Amygdala (tissue), 56 donors: Measurements from ENCODE around the gene CSF3R.
"Not testable (repeated sequence)": the region's sequence is repeated elsewhere in the genome, so short reads cannot be mapped to it uniquely, and the experiment has no call there.

Experiments
- DNase-seq, 56 donors: peaks; one replicate each; lab custom pipeline; 2025; lab: John Stamatoyannopoulos, UW

The CSF3R gene

DNA sequence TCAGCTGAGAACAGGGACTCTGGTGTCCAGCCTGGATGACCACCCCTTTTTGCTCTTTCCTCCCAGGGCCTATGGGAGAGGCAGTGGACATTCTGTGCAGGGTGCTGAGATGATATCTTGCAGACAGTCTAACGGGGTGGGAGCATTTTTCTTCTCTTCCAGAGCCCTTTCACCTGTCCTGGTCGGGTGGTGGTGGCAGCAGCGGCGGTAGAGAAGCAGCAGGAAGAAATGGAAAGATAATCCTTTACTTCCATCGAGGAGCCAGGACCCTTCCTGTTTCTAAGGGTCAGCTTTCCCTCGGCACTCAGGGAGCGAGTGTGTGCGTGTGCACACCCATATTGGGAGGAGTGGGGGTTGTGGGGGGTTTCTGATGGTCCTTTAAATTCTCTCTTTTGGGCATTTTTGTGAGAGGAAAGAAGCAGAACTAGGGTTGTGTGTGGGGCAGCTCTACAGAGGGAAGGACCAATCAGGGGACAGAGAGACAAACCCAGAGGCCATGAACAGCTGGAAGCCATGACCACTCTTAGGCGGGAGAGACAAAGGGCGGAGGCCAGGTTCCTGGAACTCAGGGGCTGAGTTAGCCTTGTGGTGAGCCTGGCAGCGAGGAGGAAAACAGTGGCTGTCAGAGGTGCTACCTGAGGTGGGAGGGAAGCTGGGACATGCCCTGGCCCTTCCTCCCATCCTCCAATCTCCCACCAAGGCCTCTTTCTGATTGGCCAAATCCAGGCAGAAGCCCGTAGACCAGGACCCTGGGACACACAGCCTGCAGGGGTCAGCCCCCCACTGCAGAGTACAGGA, 31.2 kb upstream of the CSF3R start:
- DNase-seq, result no peak

GRCh38 chr1:36512842-36513241, 30.1 kb upstream of the CSF3R start:
- DNase-seq, result no peak

- no peak for DNase-seq
Observed at GRCh38 chr1:36511804-36512798, 29.4 kb upstream of the CSF3R start.

DNA sequence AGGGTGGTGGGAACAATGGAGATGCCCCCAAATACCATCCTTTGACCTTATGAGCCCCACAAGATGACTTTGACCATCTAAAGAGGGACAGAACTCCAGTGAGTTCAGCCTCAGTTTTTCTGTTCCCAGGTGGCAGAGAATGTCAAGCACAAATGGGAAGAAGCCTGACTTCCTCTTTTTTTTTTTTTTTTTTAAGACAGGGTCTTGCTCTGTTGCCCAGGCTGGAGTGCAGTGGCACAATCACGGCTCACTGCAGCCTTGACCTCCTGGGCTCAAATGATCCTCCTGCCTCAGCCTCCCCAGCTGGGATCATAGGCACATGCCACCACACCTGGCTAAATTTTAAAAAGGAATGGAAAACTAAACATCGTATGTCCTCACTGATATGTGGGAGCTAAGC, 28.5 kb upstream of the CSF3R start:
- DNase-seq, result not testable (repeated sequence)

DNA sequence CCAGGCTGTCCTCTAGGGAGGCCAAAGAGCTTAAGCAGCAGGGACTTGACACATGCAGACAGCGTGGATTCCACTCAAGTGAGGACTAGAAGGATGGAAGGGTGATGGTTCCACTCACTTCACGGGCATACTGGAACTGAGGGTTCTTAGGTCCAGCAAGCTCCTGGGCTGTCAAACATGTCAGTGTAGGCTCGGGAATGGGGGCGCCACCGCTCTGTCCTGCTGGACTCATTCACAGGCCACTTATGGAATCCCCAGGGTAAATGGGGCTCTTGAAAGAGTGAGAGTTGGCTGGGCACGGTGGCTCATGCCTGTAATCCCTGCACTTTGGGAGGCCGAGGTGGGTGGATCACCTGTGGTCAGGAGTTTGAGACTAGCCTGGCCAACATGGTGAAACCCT, 27.7 kb upstream of the CSF3R start:
- no peak for DNase-seq

DNA sequence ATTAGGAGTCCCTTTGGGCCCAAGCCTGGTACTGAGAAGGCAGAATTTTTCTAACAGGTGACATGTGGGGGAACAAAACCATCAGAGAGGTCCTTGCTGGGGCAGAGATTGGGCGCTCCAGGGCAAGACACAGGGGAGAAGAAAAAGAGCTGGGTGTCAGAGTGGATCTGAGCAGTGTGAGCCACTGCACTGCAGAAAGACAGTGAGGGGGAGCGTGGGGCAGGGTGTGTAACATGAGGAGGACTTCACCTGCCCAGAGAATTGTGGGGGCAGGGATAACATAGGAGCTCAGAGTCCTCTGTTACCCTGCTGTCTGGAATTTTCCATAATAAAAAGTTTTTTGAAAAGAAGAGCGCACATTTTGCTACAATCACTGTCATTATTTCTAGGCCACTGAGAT, 25.5 kb upstream of the CSF3R start:
- DNase-seq, result no peak

DNA sequence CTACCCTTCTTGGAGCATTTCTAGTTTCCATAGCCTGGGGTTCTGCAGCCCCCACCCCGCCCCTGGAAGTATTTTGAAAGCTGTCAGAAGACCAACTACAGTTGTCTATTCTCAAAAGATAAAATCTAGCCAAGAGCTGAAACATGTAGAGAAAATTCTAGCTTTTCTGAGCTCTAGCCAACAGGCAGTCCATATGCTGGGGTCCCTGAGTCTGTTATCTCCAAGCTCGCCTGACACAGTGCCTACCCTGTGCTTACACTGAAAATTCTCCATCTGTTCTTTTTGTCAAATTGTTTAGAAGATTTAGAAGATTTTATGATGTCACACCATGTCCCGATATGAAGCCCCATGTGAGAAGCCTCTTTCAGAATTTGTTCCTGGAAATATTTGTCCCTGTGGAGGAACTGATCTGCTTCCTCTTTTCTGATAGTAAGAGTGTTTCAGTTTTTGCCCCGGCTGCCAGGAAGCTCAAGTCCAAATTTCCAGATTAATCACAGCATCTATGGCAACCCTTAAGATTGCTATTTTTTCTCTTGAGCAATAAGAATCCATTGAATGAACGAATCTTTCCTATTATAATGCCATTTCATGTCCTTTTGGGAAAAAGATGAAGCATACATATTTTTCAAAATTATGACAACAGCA, 23.7 kb upstream of the CSF3R start:
- no peak for DNase-seq

- no peak for DNase-seq
Observed at GRCh38 chr1:36503733-36504132, 21.0 kb upstream of the CSF3R start.

- DNase-seq, result no peak
Observed at GRCh38 chr1:36503159-36503558, 20.4 kb upstream of the CSF3R start.

DNA sequence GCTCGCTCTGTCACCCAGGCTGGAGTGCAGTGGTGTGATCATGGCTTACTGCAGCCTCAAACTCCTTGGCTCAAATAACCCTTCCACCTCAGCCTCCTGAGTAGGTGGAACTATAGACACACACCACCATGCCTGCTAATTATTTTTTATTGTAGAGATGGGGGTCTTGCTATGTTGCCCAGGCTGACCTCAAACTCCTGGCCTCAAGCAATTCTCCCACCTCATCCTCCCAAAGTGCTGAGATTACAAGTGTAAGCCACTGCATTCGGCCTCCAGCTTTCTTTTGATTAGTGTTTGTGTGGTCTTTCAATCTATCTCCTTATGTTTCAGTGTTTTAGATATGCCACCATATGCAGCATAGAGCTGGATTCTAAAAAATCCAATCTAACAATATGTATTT, 19.9 kb upstream of the CSF3R start:
- DNase-seq, result no peak

DNA sequence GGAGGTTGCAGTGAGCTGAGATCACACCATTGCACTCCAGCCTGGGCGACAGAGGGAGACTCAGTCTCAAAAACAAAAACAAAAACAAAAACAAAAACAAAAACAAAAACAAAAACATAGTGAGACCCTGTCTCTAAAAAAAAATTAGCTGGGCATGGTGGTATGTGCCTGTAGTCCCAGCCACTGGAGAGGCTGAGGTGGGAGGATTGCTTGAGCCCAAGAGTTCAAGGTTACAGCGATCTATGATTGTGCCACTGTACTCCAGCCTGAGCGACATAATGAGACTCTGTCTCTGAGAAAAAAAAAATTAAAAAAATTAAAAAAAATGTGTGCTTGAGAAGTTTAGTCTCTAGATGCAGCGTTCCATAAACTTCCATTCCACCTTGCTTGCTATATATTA, 19.2 kb upstream of the CSF3R start:
- not testable (repeated sequence) for DNase-seq

DNA sequence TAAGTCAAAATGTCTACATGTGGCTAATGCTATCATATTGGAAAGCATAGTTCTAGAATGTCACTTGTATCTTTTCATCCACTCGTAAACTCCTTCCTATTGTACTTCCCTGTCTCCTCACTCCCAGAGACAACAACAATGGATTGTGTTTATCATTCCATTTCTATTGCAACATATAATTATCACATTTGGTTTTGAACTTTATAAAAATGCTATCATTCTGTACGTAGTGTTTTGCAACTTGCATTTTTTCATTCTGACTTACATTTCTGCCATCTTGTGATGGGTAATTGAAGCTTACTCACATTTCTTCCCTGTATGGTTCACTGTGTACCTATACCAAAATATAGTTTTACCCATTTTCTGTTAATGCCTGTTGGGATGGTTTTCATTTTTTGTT, 14.5 kb upstream of the CSF3R start:
- no peak for DNase-seq

- no peak for DNase-seq
Observed at GRCh38 chr1:36494971-36495370, 12.3 kb upstream of the CSF3R start.

GRCh38 chr1:36493524-36493923, 10.8 kb upstream of the CSF3R start:
- no peak for DNase-seq

DNA sequence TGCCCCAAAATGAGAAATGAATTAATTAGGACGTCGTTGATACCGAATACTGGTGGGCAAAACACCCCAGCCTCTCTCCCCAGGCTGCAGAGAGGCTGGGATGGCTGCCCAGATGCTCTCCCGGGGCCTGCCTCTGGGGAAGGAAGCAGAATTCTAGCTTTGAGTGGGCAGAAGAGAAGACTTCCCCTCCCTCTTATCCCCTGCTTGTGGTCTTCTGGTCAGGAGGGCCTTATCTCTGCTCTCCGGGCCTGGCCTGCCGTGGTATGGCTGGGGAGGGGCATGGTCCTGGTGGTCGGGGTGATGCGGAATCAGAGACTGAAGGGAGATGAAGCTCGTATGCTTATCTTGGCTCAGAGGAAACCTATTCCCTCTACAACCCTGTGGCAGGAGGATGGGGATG, 9.8 kb upstream of the CSF3R start:
- no peak for DNase-seq

DNA sequence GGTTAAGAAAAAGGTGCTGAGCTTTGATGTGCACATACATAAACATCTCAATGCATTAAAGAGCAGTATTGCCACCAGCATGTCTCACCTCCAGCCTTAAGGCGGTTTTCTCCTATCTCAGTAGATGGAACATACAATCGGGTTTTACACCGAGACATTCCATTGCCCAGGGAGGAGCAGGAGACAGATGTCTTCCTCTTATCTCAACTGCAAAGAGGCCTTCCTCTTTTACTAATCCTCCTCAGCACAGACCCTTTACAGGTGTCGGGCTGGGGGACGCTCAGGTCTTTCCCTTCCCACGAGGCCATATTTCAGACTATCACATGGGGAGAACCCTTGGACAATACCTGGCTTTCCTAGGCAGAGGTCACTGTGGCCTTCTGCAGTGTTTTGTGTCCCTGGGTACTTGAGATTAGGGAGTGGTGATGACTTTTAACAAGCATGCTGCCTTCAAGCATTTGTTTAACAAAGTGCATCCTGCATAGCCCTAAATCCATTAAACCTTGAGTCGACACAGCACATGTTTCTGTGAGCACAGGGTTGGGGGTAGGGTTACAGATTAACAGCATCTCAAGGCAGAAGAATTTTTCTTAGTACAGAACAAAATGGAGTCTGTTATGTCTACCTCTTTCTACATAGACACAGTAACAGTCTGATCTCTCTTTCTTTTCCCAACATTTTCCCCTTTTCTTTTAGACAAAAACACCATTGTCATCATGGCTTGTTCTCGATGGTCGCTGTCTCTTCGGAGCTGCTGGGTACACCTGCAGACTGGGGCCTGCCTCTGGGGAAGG, 6.7 kb upstream of the CSF3R start:
- DNase-seq, result not testable (repeated sequence)

DNA sequence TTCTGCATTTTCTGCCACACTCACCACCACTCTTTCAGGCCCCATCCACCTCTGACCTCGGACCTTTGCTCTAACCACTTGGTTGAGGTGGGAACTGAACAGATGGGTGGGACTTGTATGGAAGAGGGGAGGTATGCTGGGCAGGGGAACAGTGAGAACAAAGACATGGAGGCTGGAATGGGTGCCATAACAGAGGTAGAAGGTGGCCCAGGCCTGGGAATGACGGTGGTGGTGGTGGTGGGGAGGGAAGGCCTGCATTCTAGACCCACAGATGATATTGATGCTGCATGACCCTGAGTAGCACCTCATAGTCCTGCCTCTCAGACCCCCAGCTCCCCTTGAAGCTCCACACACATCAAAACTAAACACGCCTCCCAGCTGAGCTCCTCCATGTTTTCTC, 5.2 kb upstream of the CSF3R start:
- DNase-seq, result no peak

DNA sequence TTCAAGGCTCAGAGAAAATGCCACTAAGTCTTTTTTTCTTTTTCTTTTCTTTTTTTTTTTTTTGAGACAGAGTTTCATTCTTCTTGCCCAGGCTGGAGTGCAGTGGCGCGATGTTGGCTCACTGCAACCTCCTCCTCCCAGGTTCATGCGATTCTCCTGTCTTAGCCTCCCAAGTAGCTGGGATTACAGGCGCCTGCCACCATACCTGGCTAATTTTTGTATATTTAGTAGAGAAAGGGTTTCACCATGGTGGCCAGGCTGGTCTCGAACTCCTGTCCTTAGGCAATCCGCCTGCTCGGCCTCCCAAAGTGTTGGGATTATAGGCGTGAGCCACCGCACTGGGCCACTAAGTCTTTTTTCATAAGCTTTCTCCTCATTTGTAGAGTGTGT, 4.6 kb upstream of the CSF3R start:
- DNase-seq, result not testable (repeated sequence)

DNA sequence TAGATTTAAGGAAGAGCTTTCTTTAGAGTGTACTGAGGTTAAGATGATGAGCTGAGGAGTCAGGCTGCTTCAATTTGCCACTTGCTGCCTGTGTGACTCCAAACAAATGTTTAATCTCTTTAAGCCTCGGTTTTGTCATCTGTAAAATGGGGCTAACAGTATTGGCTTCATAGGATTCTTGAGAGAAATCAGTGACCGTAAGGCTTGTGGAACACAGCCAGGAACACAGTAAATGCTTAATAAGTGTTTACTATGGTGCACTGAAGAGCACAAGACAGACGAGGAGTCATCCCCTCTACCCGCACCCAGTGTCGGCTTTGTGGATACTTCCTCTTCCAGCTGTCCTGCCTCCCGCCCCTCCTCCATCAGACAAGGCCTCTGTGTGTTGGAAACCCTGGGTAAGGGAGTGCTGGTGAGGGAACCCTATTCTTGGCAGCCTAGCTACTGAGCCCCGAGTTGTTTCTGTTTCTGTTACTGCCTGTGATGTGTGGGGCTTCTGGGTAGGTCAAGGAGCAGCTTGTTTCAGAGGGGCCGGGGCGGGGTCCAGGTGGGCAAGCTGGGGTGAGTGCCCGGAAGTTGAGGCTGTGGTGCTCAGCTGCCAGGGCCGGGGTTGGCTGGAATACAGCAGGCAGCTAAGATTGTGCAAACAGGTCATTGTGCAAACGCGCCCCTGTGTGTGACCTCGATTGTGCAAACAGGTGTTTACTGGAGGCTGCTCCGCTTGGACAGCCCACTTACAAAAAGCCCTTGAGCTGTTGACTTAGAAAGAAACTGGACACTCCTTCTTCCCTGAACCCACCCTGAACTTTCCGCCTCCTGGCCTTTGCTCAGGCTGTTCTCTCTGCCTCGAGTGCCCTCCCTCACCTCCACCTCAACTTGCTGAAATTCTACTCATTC, 4.0 kb upstream of the CSF3R start:
- DNase-seq, result peak in 29 of 56 donors; percentile 4 to 64 (median 24)
